AG09309 (cell line): ENCODE results near the gene ADAMTS3.

Experiments used
- DNase-seq: peaks from one replicate; pipeline ENCODE4 v3.0.0-alpha.2; 2010; ENCODE audit warnings: low read depth
- H3K4me3 ChIP-seq: 2 replicates; pipeline ENCODE4 v1.5.1; 2011; ENCODE audit warnings: mild to moderate bottlenecking, low read depth, low read length, moderate library complexity; ENCODE audit not compliant: control insufficient read depth
- TF ChIP-seq, protein P1 (sequence below): IDR thresholded peaks from 2 replicates; pipeline ENCODE4 v1.5.1; 2011; ENCODE audit warnings: mild to moderate bottlenecking, low read depth, low read length, inconsistent platforms; ENCODE audit not compliant: insufficient read depth, control insufficient read depth; ENCODE audit errors: missing control alignments

ADAMTS3 gene

GRCh38 chr4:72394012-72394663, 174.9 kb downstream of the ADAMTS3 start:
- DNase-seq: no peak
- TF ChIP-seq, protein P1, sequence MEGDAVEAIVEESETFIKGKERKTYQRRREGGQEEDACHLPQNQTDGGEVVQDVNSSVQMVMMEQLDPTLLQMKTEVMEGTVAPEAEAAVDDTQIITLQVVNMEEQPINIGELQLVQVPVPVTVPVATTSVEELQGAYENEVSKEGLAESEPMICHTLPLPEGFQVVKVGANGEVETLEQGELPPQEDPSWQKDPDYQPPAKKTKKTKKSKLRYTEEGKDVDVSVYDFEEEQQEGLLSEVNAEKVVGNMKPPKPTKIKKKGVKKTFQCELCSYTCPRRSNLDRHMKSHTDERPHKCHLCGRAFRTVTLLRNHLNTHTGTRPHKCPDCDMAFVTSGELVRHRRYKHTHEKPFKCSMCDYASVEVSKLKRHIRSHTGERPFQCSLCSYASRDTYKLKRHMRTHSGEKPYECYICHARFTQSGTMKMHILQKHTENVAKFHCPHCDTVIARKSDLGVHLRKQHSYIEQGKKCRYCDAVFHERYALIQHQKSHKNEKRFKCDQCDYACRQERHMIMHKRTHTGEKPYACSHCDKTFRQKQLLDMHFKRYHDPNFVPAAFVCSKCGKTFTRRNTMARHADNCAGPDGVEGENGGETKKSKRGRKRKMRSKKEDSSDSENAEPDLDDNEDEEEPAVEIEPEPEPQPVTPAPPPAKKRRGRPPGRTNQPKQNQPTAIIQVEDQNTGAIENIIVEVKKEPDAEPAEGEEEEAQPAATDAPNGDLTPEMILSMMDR: no peak
- no peak overlapping the region for H3K4me3 ChIP-seq

GRCh38 chr4:72391281-72391680, 177.7 kb downstream of the ADAMTS3 start:
- TF ChIP-seq, protein P1: no peak
- H3K4me3 ChIP-seq: no peak overlapping the region
- DNase-seq: no peak

GRCh38 chr4:72390409-72390808, 178.6 kb downstream of the ADAMTS3 start:
- TF ChIP-seq, protein P1: no peak
- DNase-seq: no peak
- no peak overlapping the region for H3K4me3 ChIP-seq

GRCh38 chr4:72388521-72388920, 180.5 kb downstream of the ADAMTS3 start:
- no peak overlapping the region for H3K4me3 ChIP-seq
- DNase-seq: no peak
- TF ChIP-seq, protein P1: no peak

DNA sequence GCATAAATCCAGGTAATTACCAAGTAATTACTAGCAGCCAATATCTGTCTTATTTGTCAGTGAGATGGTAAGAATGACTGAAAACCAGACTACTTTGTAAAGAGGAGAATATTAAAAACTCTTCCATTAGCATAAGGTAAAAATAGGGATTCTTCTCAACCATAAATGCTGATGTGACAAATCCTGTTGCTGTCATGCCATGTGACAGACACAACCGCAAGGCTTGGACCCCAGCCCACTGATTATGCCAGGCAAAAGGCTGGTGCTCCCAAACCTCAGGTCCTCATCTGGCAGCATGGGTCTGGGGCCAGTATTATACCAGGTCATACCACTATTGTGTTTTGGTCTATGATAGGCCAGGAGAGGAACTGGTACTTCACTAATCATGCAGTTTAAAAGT, 181.1 kb downstream of the ADAMTS3 start:
- TF ChIP-seq, protein P1: no peak
- no peak for DNase-seq
- no peak overlapping the region for H3K4me3 ChIP-seq

DNA sequence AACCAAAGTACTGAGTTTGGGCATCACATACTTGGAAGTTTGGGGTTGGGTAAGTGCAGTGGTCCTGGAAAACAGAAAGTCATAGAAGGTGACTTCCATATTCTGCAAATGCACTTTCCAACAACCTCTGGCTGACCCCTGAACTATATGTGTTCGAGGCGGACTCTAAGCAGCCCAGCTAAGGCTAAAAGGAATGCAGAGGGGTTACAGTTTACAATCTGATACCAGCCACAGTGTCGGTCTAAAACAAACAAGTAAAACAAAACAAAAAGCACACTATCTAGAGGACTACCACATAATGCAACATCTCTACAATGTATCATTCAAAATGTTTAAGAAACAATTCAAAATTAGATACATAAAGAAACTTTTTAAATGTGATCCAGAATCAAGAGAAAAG, 185.6 kb downstream of the ADAMTS3 start:
- H3K4me3 ChIP-seq: no peak overlapping the region
- DNase-seq: no peak
- TF ChIP-seq, protein P1: no peak
